LNCaP clone FGC (cell line): ENCODE results near the gene NRGN.

Source experiments
- DNase-seq: peaks from one replicate; pipeline ENCODE4 v3.0.0-alpha.2; 2011; ENCODE audit warnings: low read depth
- H3K4me3 ChIP-seq: 2 replicates; pipeline ENCODE4 v1.5.1; 2011; ENCODE audit warnings: mild to moderate bottlenecking, low read depth, low read length, control low read depth
- CTCF ChIP-seq: IDR thresholded peaks from 2 replicates; pipeline ENCODE4 v1.5.1; 2012; ENCODE audit warnings: mild to moderate bottlenecking; ENCODE audit not compliant: control insufficient read depth, insufficient read depth; ENCODE audit errors: extremely low read depth

The NRGN gene

GRCh38 chr11:124746621-124747243 lies 7.0 kb downstream of the NRGN start:
- peak; percentile 67 for DNase-seq
- TF ChIP-seq CTCF, result peak; percentile 86
- H3K4me3 ChIP-seq, result peak overlapping the region; percentile 68

- no peak for TF ChIP-seq CTCF
- no peak for DNase-seq
- H3K4me3 ChIP-seq, result no peak overlapping the region
Observed at GRCh38 chr11:124747406-124748099, 7.8 kb downstream of the NRGN start.

- H3K4me3 ChIP-seq, result no peak overlapping the region
- TF ChIP-seq CTCF, result no peak
- DNase-seq, result no peak
Observed at GRCh38 chr11:124748100-124748418, 8.3 kb downstream of the NRGN start.

- no peak for DNase-seq
- no peak overlapping the region for H3K4me3 ChIP-seq
- no peak for TF ChIP-seq CTCF
Observed at GRCh38 chr11:124748481-124749343, 9.0 kb downstream of the NRGN start.

- no peak overlapping the region for H3K4me3 ChIP-seq
- no peak for DNase-seq
- no peak for TF ChIP-seq CTCF
Observed at GRCh38 chr11:124749912-124750311, 10.2 kb downstream of the NRGN start.

- no peak for TF ChIP-seq CTCF
- DNase-seq, result no peak
- H3K4me3 ChIP-seq, result no peak overlapping the region
Observed at GRCh38 chr11:124751391-124751740, 11.6 kb downstream of the NRGN start.
